GM12872 (cell line): Measurements from ENCODE around the gene ME3.
A peak's percentile ranks its signal among the peaks of the same experiment; 100 is the strongest.

Experiments
- CTCF ChIP-seq: IDR thresholded peaks from 3 replicates; pipeline ENCODE4 v1.5.1; 2011; ENCODE audit warnings: low read depth, mild to moderate bottlenecking, low read length, moderate library complexity; ENCODE audit not compliant: insufficient read depth

Gene ME3

GRCh38 chr11:86571273-86571948 lies 101.0 kb downstream of the ME3 start:
- TF ChIP-seq CTCF = peak; percentile 47

- TF ChIP-seq CTCF = no peak
These were observed 102.0 kb downstream of the ME3 start for GRCh38 chr11:86570451-86570850.

- TF ChIP-seq CTCF = no peak
These were observed 102.4 kb downstream of the ME3 start for GRCh38 chr11:86570020-86570419.

- TF ChIP-seq CTCF = no peak
These were observed 103.3 kb downstream of the ME3 start for GRCh38 chr11:86569109-86569508.

- no peak for TF ChIP-seq CTCF
These were observed 106.6 kb downstream of the ME3 start for GRCh38 chr11:86565801-86566312.

- no peak for TF ChIP-seq CTCF
These were observed 107.0 kb downstream of the ME3 start for GRCh38 chr11:86565388-86565787.

- TF ChIP-seq CTCF = no peak
These were observed 113.0 kb downstream of the ME3 start for GRCh38 chr11:86559311-86559945.
